C4-2B (cell line): ENCODE data around the gene PTCHD1.

ENCODE experiments used
- H3K27ac ChIP-seq: fragments of 450-650 bp; 2 replicates; pipeline ENCODE4 v1.5.1; 2017
- CTCF ChIP-seq: fragments of 450-650 bp; conservative IDR thresholded peaks from 2 replicates; pipeline ENCODE4 v1.5.1; 2017; ENCODE audit warnings: mild to moderate bottlenecking
- ZFX ChIP-seq: fragments of 450-650 bp; IDR thresholded peaks from 2 replicates; pipeline ENCODE4 v1.6.1; 2017

Gene PTCHD1

DNA sequence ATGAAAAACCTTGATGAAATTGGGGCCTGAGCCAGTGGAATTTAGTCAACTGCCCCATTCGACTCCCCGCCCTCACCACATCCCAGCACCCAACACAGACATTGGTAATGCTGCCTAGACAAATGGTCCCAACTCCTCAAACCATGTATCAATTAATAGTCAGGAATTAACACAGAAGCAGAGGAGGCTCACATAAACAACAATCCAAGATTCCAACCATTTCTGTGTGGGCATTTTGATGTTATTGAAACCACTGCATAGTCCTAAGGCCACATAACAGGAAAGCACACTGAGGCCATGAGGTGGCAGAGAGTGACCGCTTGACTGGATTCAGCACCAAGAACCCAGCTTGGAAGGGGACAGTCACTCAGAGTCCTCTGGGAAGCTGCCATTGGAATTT, 22.5 kb upstream of the PTCHD1 start:
- TF ChIP-seq ZFX (no peak), CTCF (no peak)
- no peak overlapping the region for H3K27ac ChIP-seq

- H3K27ac ChIP-seq, result no peak overlapping the region
- TF ChIP-seq CTCF (peak; percentile 87), ZFX (no peak)
Observed at GRCh38 chrX:23317799-23318724, 16.6 kb upstream of the PTCHD1 start.

- no peak overlapping the region for H3K27ac ChIP-seq
- TF ChIP-seq ZFX (no peak), CTCF (no peak)
Observed at GRCh38 chrX:23327104-23327503, 7.5 kb upstream of the PTCHD1 start.

DNA sequence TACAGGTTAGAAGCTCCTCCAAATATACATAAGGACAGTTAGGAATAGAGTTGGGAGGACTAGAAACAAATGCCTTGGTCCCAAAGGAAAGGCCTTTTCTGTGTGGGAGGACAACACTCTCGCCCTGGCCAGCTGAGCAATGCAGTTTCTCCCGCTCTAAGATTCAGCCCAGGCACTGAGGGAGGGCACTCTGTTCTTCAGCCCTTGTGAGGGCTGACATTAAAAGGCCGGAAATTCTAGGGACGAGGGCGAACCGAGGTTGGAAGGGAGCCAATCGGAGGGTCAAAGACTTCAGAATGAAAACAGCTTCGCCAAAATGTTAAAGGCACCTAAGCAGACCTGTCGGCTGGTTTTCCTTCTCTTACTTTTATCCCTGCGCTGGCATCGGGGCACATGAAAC, 2.9 kb upstream of the PTCHD1 start:
- no peak overlapping the region for H3K27ac ChIP-seq
- TF ChIP-seq CTCF (no peak), ZFX (no peak)

- TF ChIP-seq CTCF, result no peak
- TF ChIP-seq ZFX, result no peak
Observed at GRCh38 chrX:23332101-23332887, 2.4 kb upstream of the PTCHD1 start.

GRCh38 chrX:23332888-23333821, 1.5 kb upstream of the PTCHD1 start:
- no peak overlapping the region for H3K27ac ChIP-seq
- TF ChIP-seq CTCF, result no peak

More at GRCh38 chrX:23332101-23332887, 2.4 kb upstream of the PTCHD1 start:
- H3K27ac ChIP-seq, result no peak overlapping the region
